GM12873 (cell line): Measurements from ENCODE around the gene SFXN2.

Experiments
- TF ChIP-seq, protein P1 (sequence below): IDR thresholded peaks from 2 replicates; pipeline ENCODE4 v1.5.1; 2012; ENCODE audit warnings: low read depth, mild to moderate bottlenecking, moderate library complexity, low read length, control low read depth; ENCODE audit not compliant: insufficient read depth; ENCODE audit errors: missing control alignments

The SFXN2 gene, protein sequence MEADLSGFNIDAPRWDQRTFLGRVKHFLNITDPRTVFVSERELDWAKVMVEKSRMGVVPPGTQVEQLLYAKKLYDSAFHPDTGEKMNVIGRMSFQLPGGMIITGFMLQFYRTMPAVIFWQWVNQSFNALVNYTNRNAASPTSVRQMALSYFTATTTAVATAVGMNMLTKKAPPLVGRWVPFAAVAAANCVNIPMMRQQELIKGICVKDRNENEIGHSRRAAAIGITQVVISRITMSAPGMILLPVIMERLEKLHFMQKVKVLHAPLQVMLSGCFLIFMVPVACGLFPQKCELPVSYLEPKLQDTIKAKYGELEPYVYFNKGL

GRCh38 chr10:102714621-102715455, at the start of gene SFXN2:
TSS of gene SFXN2 (plus strand) at chr10:102714636. CDS start at chr10:102726637, 12,001 bp downstream.
- TF ChIP-seq, protein P1, sequence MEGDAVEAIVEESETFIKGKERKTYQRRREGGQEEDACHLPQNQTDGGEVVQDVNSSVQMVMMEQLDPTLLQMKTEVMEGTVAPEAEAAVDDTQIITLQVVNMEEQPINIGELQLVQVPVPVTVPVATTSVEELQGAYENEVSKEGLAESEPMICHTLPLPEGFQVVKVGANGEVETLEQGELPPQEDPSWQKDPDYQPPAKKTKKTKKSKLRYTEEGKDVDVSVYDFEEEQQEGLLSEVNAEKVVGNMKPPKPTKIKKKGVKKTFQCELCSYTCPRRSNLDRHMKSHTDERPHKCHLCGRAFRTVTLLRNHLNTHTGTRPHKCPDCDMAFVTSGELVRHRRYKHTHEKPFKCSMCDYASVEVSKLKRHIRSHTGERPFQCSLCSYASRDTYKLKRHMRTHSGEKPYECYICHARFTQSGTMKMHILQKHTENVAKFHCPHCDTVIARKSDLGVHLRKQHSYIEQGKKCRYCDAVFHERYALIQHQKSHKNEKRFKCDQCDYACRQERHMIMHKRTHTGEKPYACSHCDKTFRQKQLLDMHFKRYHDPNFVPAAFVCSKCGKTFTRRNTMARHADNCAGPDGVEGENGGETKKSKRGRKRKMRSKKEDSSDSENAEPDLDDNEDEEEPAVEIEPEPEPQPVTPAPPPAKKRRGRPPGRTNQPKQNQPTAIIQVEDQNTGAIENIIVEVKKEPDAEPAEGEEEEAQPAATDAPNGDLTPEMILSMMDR, result peak; percentile 40

DNA sequence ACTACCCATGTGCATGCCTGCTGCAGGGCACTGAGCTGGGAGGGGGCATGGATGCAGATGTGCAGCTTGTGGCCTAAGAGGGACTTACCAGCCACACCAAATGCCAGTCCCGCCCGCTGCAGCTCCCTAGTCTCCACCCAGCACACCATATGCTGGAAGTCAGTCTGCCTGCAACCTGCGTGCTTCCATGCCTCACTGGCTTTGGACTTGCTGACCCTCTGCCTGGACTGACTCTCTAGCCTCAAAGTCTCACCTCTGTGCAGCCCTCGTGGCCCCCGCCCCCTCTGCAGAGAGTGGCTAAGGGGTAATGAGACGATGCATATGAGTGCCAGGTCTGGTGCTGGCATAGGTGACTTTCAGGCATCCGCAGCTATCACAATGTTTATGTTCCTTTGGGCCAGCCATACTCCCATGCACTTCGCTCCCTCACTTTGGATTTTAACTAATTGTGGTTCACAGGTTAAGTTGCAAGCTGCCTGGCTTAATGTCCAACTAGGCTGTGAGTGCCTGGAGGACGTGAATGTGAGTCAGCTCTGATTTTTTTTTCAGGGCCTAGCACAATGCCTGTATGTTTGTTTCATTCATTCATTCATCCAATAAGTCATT, 48.4 kb upstream of the SFXN2 start:
- TF ChIP-seq, protein P1, result no peak

- TF ChIP-seq, protein P1, result no peak
Observed at GRCh38 chr10:102668326-102669107, 45.9 kb upstream of the SFXN2 start.

DNA sequence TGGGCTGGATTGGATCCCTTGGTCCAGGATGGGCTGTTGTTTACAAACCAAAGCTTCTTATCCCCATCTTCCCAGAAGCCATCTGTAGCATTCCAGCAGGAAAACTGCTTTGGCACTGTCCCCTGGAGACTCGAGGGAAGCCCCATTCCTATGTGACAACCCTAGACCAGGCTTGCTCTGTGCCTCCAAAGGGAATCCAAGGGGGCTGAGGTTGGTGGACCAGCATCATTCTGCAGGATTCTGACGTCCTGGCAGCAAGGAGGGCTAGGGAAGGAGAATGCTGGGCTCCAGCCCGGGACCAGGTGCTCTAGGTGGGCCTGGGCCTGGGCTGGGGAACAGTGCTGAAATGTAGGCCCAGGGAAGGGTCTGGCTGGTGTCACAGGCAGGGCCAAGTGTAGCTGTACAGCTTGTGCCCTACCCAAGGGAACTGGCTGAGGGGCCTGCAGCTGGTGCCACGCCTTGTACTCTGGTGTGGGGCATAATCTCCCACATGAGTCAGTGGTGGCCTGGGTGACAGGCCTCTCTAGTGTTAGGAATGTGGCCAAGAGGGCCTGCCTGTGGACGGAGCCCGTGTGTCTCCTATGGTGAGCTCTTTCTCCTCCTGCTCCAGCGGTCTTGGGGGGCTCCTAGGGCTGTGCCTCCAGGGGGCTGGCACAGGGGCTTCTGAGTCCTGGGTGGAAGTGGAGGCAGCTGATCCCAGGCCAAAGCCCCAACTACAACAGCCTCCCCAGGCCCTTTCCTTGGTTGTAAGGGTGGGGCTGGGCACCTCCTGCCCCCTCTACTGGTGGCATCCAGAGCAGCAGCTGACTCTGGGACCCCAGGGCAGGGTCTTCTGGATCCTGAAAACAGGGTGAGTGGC, 45.0 kb upstream of the SFXN2 start:
- TF ChIP-seq, protein P1, result peak; percentile 73

DNA sequence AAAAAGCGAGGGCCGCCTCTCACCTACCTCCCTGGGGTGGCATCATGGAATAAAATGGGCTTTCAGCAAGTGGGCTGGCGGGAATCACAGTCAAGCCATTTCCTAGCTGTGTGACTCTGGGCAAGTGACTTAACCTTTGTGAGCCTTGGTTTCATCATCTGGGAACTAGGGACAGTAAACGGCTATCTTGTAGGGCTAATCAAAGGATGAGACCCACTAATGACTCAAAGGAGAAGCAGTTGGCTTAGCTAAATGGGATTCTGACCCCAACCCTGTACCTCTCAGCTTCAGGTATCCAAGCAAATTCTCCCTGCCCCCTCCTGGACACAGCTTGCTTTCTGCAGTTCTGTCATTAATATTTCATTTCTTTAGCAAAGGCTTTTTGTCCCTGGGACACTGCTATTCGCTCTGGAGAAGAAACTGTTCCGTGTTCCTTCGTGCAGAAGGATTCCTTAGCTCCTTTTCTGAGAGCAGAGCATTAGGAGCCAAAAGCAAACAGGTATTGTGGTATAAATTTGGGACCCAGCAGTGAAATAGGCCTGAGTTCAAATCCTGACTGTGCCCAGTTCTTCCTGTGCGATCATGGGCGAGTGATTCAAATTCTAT, 44.3 kb upstream of the SFXN2 start:
- TF ChIP-seq, protein P1, result no peak

GRCh38 chr10:102670871-102671434, 43.5 kb upstream of the SFXN2 start:
- TF ChIP-seq, protein P1, result no peak
